ENCODE measurements around the gene SLC26A6.

The SLC26A6 gene

GRCh38 chr3:48588230-48588629 is 47.0 kb downstream of the SLC26A6 start:
- no peak overlapping the region for H3K4me2 ChIP-seq (ENCODE audit: low read length)
- H3K36me3 ChIP-seq (ENCODE audit: insufficient read depth, low read length) = no peaks in the 10 kb centered on the region
- H3K9ac ChIP-seq (ENCODE audit: low read length) = no peak overlapping the region
- peaks cover 9% of the 10 kb centered on the region; the same call in 1 of the 2 replicates for H3K27me3 ChIP-seq (ENCODE audit: insufficient read depth, low read length)
- no peaks in the 10 kb centered on the region for H3K79me2 ChIP-seq (ENCODE audit: insufficient read depth, low read length)
- no peak overlapping the region for H3K4me3 ChIP-seq (ENCODE audit: low read depth, low read length, poor library complexity, severe bottlenecking)
- no peaks in the 10 kb centered on the region for H3K9me2 ChIP-seq (ENCODE audit: low read depth, low read length)
- no peak overlapping the region for H3K27ac ChIP-seq (ENCODE audit: low read depth, low read length, poor library complexity, severe bottlenecking)
- no peak overlapping the region for H2AFZ ChIP-seq (ENCODE audit: low read length)
- no peaks in the 10 kb centered on the region for H4K20me1 ChIP-seq (ENCODE audit: insufficient read depth, low read length)
- H3K9me3 ChIP-seq (ENCODE audit: low read length) = no peaks in the 10 kb centered on the region
- no peaks in the 10 kb centered on the region for H3F3A ChIP-seq (ENCODE audit: insufficient read depth, low read length)
- no peak for TF ChIP-seq EZH2 (IDR thresholded peaks at IDR 0.05; ENCODE audit: borderline replicate concordance, low read length)
- TF ChIP-seq, protein P1, sequence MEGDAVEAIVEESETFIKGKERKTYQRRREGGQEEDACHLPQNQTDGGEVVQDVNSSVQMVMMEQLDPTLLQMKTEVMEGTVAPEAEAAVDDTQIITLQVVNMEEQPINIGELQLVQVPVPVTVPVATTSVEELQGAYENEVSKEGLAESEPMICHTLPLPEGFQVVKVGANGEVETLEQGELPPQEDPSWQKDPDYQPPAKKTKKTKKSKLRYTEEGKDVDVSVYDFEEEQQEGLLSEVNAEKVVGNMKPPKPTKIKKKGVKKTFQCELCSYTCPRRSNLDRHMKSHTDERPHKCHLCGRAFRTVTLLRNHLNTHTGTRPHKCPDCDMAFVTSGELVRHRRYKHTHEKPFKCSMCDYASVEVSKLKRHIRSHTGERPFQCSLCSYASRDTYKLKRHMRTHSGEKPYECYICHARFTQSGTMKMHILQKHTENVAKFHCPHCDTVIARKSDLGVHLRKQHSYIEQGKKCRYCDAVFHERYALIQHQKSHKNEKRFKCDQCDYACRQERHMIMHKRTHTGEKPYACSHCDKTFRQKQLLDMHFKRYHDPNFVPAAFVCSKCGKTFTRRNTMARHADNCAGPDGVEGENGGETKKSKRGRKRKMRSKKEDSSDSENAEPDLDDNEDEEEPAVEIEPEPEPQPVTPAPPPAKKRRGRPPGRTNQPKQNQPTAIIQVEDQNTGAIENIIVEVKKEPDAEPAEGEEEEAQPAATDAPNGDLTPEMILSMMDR (IDR thresholded peaks at IDR 0.05; ENCODE audit: low read length) = no peak
- H3K4me1 ChIP-seq (ENCODE audit: insufficient read depth, low read length, severe bottlenecking) = no peaks in the 10 kb centered on the region

- Histone ChIP-seq H3K9ac (ENCODE audit: low read length) (no peak overlapping the region), H3K79me2 (ENCODE audit: insufficient read depth, low read length) (no peaks in the 10 kb centered on the region), H3F3A (ENCODE audit: insufficient read depth, low read length) (no peaks in the 10 kb centered on the region), H3K4me3 (ENCODE audit: low read depth, low read length, poor library complexity, severe bottlenecking) (no peak overlapping the region), H4K20me1 (ENCODE audit: insufficient read depth, low read length) (no peaks in the 10 kb centered on the region), H3K9me2 (ENCODE audit: low read depth, low read length) (no peaks in the 10 kb centered on the region), H3K27ac (ENCODE audit: low read depth, low read length, poor library complexity, severe bottlenecking) (no peak overlapping the region), H3K36me3 (ENCODE audit: insufficient read depth, low read length) (no peaks in the 10 kb centered on the region), H3K27me3 (ENCODE audit: insufficient read depth, low read length) (peaks cover 8% of the 10 kb centered on the region; the same call in 1 of the 2 replicates), H2AFZ (ENCODE audit: low read length) (no peak overlapping the region), H3K4me1 (ENCODE audit: insufficient read depth, low read length, severe bottlenecking) (no peaks in the 10 kb centered on the region), H3K9me3 (ENCODE audit: low read length) (no peaks in the 10 kb centered on the region), H3K4me2 (ENCODE audit: low read length) (no peak overlapping the region)
- TF ChIP-seq EZH2 (IDR thresholded peaks at IDR 0.05; ENCODE audit: borderline replicate concordance, low read length) = no peak
- TF ChIP-seq, protein P1 (IDR thresholded peaks at IDR 0.05; ENCODE audit: low read length) = no peak
These were observed 47.6 kb downstream of the SLC26A6 start for GRCh38 chr3:48587686-48588085.

DNA sequence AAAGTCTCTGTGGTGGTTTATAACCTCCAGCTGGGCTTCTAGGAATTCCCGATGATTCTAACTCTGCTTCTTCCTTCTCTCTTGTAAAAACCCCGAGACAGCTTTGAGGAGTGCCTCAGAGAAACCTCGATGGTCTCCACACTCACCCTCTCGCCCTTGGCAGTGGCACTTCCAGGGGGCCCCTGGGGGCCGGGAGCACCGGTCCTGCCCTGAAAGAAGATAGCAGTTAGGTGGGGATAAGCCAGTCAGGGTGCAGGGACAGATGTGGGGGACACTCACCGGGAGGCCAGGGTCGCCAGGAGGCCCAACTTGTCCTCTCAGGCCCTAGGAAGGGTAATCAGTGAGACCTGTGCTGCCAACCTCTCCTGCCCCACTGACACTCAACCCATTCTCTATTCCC is 49.9 kb downstream of the SLC26A6 start:
- Histone ChIP-seq H3K9me3 (ENCODE audit: low read length) (no peaks in the 10 kb centered on the region), H2AFZ (ENCODE audit: low read length) (no peak overlapping the region), H3K36me3 (ENCODE audit: insufficient read depth, low read length) (no peaks in the 10 kb centered on the region), H3K9ac (ENCODE audit: low read length) (no peak overlapping the region), H3K4me1 (ENCODE audit: insufficient read depth, low read length, severe bottlenecking) (no peaks in the 10 kb centered on the region), H4K20me1 (ENCODE audit: insufficient read depth, low read length) (no peaks in the 10 kb centered on the region), H3K9me2 (ENCODE audit: low read depth, low read length) (no peaks in the 10 kb centered on the region), H3K27ac (ENCODE audit: low read depth, low read length, poor library complexity, severe bottlenecking) (no peak overlapping the region), H3K27me3 (ENCODE audit: insufficient read depth, low read length) (peaks cover 7% of the 10 kb centered on the region; the same call in 1 of the 2 replicates), H3K4me2 (ENCODE audit: low read length) (no peak overlapping the region), H3K4me3 (ENCODE audit: low read depth, low read length, poor library complexity, severe bottlenecking) (no peak overlapping the region), H3K79me2 (ENCODE audit: insufficient read depth, low read length) (no peaks in the 10 kb centered on the region), H3F3A (ENCODE audit: insufficient read depth, low read length) (no peaks in the 10 kb centered on the region)
- TF ChIP-seq EZH2 (IDR thresholded peaks at IDR 0.05; ENCODE audit: borderline replicate concordance, low read length) = no peak
- TF ChIP-seq, protein P1 (IDR thresholded peaks at IDR 0.05; ENCODE audit: low read length) = no peak

All from OCI-LY1 (cell line).